Subcutaneous abdominal adipose tissue (tissue), 5 donors: ENCODE data around the gene MYLK.

ENCODE experiments used
- H3K27ac ChIP-seq: one replicate; pipeline ENCODE4 v1.7.0; 2013; ENCODE audit warnings: low read depth, mild to moderate bottlenecking, inconsistent platforms, low read length, moderate library complexity
- H3K27me3 ChIP-seq, 5 donors: one replicate each; pipeline ENCODE4 v1.7.0; 2013; ENCODE audit warnings: low read length in 5 of 5, inconsistent platforms in 1 of 5; ENCODE audit not compliant: control insufficient read depth in 5 of 5, insufficient read depth in 4 of 5
- H3K36me3 ChIP-seq, 5 donors: one replicate each; pipeline ENCODE4 v1.7.0; 2013; ENCODE audit warnings: low read length in 5 of 5; ENCODE audit not compliant: control insufficient read depth in 5 of 5, insufficient read depth in 5 of 5
- H3K4me1 ChIP-seq, 5 donors: one replicate each; pipeline ENCODE4 v1.7.0; 2013; ENCODE audit warnings: low read length in 5 of 5, mild to moderate bottlenecking in 3 of 5, moderate library complexity in 1 of 5; ENCODE audit not compliant: control insufficient read depth in 5 of 5, insufficient read depth in 5 of 5
- H3K4me3 ChIP-seq, 5 donors: one replicate each; pipeline ENCODE4 v1.7.0; 2013; ENCODE audit warnings: low read length in 5 of 5, low read depth in 1 of 5
- H3K9ac ChIP-seq, 5 donors: one replicate each; pipeline ENCODE4 v1.7.0; 2013; ENCODE audit warnings: low read length in 5 of 5, mild to moderate bottlenecking in 4 of 5, moderate library complexity in 3 of 5
- H3K9me3 ChIP-seq, 5 donors: one replicate each; pipeline ENCODE4 v1.7.0; 2013; ENCODE audit warnings: low read length in 5 of 5; ENCODE audit not compliant: control insufficient read depth in 5 of 5
- donor health status: healthy.
- donor health status: healthy.
- donor health status: healthy.
- donor health status: healthy.
- donor health status: healthy.

Gene MYLK

DNA sequence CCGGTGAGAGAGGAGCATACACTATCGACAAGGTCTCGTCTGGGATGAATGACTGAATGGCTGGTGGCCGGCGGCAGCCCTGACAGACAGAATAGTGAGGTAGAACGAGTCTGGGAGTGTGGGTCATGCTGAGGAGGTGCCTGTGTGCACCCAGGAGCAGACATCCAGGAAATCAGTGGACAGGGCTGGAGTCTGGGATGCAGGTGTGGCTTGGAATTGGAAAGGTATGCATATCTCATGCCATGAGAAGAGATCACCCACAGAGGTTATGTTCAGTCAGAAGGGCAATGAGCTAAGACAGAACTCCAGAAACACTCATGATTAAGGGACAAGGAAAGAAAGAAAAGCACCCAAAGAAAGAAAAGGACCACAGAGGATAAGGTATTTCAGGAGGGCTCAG lies 320.1 kb downstream of the MYLK start:
- Histone ChIP-seq H3K9ac (no peak overlapping the region), H3K4me3 (no peak overlapping the region), H3K27ac (no peak overlapping the region), H3K27me3 (no peaks in the 10 kb centered on the region), H3K4me1 (peaks cover 0 to 1% (median 0%) of the 10 kb centered on the region in 5 donors), H3K36me3 (peaks cover 3 to 34% (median 20%) of the 10 kb centered on the region in 5 donors), H3K9me3 (no peaks in the 10 kb centered on the region)

DNA sequence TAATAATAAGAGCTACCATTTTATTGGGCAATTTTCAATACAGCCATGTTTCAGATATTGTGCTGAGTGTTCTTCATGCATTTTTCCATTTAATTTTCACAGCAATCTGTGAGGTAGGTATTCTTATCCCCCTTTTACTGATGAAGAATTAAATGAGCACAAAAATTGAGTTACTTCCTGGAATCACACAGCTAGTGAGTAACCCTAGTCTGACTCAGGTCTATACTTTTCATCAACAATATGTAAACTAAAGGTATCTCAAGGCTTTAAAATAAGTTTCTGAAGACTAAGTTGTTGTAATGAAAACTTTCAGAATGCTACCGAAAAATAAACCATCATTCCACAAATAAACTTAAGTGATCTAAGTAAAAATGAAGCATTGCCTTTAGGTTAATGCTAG lies 321.6 kb downstream of the MYLK start:
- Histone ChIP-seq H3K4me3 (no peak overlapping the region), H3K9ac (no peak overlapping the region), H3K4me1 (peaks cover 0 to 2% (median 0%) of the 10 kb centered on the region in 5 donors), H3K27me3 (no peaks in the 10 kb centered on the region), H3K9me3 (no peaks in the 10 kb centered on the region), H3K36me3 (peaks cover 0 to 32% (median 20%) of the 10 kb centered on the region in 5 donors), H3K27ac (peak overlapping the region; percentile 15)

DNA sequence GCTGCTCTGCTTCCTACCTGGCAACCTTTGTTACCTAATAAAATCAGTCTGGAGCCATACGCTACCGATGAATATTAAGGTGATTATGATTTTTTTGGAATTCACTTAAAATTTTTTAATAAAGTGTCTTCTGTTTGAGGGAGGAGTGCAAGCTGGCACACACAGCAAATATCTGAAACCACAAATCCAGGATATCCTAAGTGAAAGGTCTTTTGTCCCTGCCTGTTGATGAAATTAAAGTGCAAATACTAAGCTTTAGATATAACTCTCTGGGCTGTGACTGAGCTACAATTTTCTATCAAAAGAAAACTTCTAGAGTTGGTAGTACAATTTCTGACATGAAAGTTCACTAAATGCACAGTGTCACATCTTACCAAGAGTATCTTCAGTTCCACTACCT lies 322.9 kb downstream of the MYLK start:
- Histone ChIP-seq H3K27ac (no peak overlapping the region), H3K27me3 (no peaks in the 10 kb centered on the region), H3K4me3 (no peak overlapping the region), H3K4me1 (peaks cover 0 to 2% (median 0%) of the 10 kb centered on the region in 5 donors), H3K9ac (no peak overlapping the region), H3K36me3 (peaks cover 0 to 24% (median 17%) of the 10 kb centered on the region in 5 donors), H3K9me3 (no peaks in the 10 kb centered on the region)
